KG1 (cell line): ENCODE data around the gene RPE.

Experiments
- DNase-seq: peaks from one replicate; lab custom pipeline; 2025; lab: John Stamatoyannopoulos, UW

RPE gene

GRCh38 chr2:210002158-210003157 lies at the start of gene RPE:
Gene RPE (plus strand): TSS chr2:210002638. CDS start chr2:210002662, 24 bp downstream.
- peak; percentile 98 for DNase-seq

- DNase-seq: no peak
These were observed 46.2 kb upstream of the RPE start for GRCh38 chr2:209956271-209956670.

GRCh38 chr2:209958016-209958415 lies 44.4 kb upstream of the RPE start:
- no peak for DNase-seq

- DNase-seq: no peak
These were observed 42.4 kb upstream of the RPE start for GRCh38 chr2:209960045-209960444.

GRCh38 chr2:209960676-209961630 lies 41.5 kb upstream of the RPE start:
- DNase-seq: peak; percentile 14

- no peak for DNase-seq
These were observed 36.7 kb upstream of the RPE start for GRCh38 chr2:209965723-209966122.

GRCh38 chr2:209969692-209970091 lies 32.7 kb upstream of the RPE start:
- DNase-seq: no peak

GRCh38 chr2:209970271-209970670 lies 32.2 kb upstream of the RPE start:
- DNase-seq: no peak

GRCh38 chr2:209970711-209971110 lies 31.7 kb upstream of the RPE start:
- DNase-seq: no peak

- no peak for DNase-seq
These were observed 29.1 kb upstream of the RPE start for GRCh38 chr2:209973328-209973727.

GRCh38 chr2:209974576-209974975 lies 27.9 kb upstream of the RPE start:
- no peak for DNase-seq

GRCh38 chr2:209976698-209977385 lies 25.6 kb upstream of the RPE start:
- DNase-seq: no peak

GRCh38 chr2:209977386-209978239 lies 24.8 kb upstream of the RPE start:
- DNase-seq: peak; percentile 37

GRCh38 chr2:209984291-209984690 lies 18.1 kb upstream of the RPE start:
- no peak for DNase-seq

GRCh38 chr2:209985874-209986273 lies 16.6 kb upstream of the RPE start:
- DNase-seq: peak; percentile 36

GRCh38 chr2:209986415-209986814 lies 16.0 kb upstream of the RPE start:
- no peak for DNase-seq

GRCh38 chr2:209988010-209988409 lies 14.4 kb upstream of the RPE start:
- no peak for DNase-seq

GRCh38 chr2:209990838-209991237 lies 11.6 kb upstream of the RPE start:
- DNase-seq: no peak

GRCh38 chr2:209993968-209994367 lies 8.5 kb upstream of the RPE start:
- DNase-seq: no peak

GRCh38 chr2:209998596-209998995 lies 3.8 kb upstream of the RPE start:
- DNase-seq: no peak
